ENCODE measurements around the gene ATL1. TPM values are rescaled to one million over a fixed set of nuclear protein-coding genes. Genes with fewer than 3 reads are reported as not detected.

Gene ATL1
- total RNA-seq (2021; ENCODE audit: unreplicated experiment) (1.5 TPM), Bru-seq, nascent RNA (percentile 34 among the genes with signal in this experiment), BruChase-seq, experiment 1, labeled RNA remaining after a 2-hour chase (percentile 29 among the genes with signal in this experiment), BruChase-seq, experiment 2, labeled RNA remaining after a 6-hour chase (percentile 28 among the genes with signal in this experiment)
- 3.0 TPM for polyA plus RNA-seq (2012; ENCODE audit: insufficient read length)
- long read RNA-seq, partial matches to known transcripts = 0 of 3 reads
- long read RNA-seq, other reads (novel, unspliced or antisense) = 3 of 3 reads

DNA sequence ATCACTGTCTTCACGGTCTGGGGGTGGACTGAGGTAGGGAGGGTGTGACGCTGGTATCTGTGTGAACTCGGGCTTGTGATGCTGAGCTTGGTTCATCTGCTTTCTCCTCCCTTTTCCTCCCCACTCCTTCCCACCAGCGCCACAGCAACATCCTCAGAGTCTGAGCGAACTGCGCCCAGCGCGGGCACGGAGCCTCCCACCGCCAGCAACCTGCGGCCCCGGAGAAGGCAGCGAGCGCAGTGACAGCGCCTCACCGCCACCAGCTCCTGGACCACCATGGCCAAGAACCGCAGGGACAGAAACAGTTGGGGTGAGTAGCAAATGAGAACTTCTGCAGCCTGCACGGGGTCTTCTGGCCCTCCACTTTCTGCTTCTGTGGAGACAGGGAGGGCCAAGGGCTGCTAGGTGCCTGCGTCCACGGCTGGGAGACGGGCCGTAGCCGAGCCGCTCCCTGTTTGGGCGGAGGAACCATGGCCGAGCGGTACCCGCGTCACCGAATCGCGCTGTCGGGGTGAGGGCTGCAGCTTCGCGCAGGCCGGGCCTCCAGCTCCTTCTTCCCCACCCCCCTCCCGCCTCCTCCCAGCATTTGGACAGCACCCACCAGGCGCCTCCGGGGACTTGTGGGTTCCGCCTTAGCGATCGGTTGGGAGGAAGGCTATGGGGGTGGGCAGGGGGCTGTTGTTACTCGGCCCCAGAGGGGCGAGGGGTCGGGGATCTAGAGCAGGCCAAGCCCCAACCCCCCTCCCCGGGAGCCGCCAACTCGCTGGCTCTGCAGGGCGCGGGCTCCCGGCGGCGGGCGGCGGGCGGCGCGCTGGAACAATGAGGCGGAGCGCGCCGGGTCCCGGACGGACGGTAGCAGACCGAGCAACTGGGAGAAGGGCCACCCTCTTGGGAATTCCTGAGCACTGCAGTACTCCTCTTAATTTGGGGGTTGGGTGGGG, at the start of gene ATL1:
ATL1 (plus strand) TSS at position 156 of the 941 bp plus-strand sequence; CDS start at position 277, 121 bp downstream.
- Histone ChIP-seq H3K9me3 (ENCODE audit: control insufficient read depth, insufficient read depth, low read depth, low read length) (no peaks in the 10 kb centered on the region), H3K36me3 (ENCODE audit: control insufficient read depth, insufficient read depth, low read length) (no peaks in the 10 kb centered on the region), H3K4me1 (ENCODE audit: control insufficient read depth, insufficient read depth, low read length) (no peaks in the 10 kb centered on the region), H3K27ac (ENCODE audit: low read length) (no peak within 1 kb of the TSS; the same call in 1 of the 2 replicates), H3K4me3 (ENCODE audit: low read depth in 2 of 2, low read length in 2 of 2) (peak within 1 kb of the TSS; percentile 58 to 73), H3K27me3 (ENCODE audit: control insufficient read depth, insufficient read depth, low read length) (peaks cover 16% of the 10 kb centered on the region)
- TF ChIP-seq, protein P1, sequence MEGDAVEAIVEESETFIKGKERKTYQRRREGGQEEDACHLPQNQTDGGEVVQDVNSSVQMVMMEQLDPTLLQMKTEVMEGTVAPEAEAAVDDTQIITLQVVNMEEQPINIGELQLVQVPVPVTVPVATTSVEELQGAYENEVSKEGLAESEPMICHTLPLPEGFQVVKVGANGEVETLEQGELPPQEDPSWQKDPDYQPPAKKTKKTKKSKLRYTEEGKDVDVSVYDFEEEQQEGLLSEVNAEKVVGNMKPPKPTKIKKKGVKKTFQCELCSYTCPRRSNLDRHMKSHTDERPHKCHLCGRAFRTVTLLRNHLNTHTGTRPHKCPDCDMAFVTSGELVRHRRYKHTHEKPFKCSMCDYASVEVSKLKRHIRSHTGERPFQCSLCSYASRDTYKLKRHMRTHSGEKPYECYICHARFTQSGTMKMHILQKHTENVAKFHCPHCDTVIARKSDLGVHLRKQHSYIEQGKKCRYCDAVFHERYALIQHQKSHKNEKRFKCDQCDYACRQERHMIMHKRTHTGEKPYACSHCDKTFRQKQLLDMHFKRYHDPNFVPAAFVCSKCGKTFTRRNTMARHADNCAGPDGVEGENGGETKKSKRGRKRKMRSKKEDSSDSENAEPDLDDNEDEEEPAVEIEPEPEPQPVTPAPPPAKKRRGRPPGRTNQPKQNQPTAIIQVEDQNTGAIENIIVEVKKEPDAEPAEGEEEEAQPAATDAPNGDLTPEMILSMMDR (IDR thresholded peaks at IDR 0.05) = no peak
- TF ChIP-seq, protein P2, sequence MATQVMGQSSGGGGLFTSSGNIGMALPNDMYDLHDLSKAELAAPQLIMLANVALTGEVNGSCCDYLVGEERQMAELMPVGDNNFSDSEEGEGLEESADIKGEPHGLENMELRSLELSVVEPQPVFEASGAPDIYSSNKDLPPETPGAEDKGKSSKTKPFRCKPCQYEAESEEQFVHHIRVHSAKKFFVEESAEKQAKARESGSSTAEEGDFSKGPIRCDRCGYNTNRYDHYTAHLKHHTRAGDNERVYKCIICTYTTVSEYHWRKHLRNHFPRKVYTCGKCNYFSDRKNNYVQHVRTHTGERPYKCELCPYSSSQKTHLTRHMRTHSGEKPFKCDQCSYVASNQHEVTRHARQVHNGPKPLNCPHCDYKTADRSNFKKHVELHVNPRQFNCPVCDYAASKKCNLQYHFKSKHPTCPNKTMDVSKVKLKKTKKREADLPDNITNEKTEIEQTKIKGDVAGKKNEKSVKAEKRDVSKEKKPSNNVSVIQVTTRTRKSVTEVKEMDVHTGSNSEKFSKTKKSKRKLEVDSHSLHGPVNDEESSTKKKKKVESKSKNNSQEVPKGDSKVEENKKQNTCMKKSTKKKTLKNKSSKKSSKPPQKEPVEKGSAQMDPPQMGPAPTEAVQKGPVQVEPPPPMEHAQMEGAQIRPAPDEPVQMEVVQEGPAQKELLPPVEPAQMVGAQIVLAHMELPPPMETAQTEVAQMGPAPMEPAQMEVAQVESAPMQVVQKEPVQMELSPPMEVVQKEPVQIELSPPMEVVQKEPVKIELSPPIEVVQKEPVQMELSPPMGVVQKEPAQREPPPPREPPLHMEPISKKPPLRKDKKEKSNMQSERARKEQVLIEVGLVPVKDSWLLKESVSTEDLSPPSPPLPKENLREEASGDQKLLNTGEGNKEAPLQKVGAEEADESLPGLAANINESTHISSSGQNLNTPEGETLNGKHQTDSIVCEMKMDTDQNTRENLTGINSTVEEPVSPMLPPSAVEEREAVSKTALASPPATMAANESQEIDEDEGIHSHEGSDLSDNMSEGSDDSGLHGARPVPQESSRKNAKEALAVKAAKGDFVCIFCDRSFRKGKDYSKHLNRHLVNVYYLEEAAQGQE (IDR thresholded peaks at IDR 0.05; ENCODE audit: insufficient read depth in 1 of 2, low read depth in 2 of 2, low read length in 1 of 2) = peak; percentile 84 to 85
- ChIA-PET CTCF (interaction anchor here (0.6 kb wide), 1 partner anchor 107 kb away, joined by 6 read pairs; no protein-coding TSS in a partner anchor), POLR2A (no interaction called here)
- no peak for DNase-seq (ENCODE audit: low read depth, low spot score)
- in situ Hi-C loops (cut with HindIII; ENCODE audit: low pct_unique_long_range_greater_than_20kb, low sequenced_read_pairs) = no loop called here
- intact Hi-C loops (cut with micrococcal nuclease; ENCODE audit: unreplicated experiment) = no loop called here
- no TSS peak for BruUV-seq (replicated peaks)
- ATAC-seq = peak; percentile 91

DNA sequence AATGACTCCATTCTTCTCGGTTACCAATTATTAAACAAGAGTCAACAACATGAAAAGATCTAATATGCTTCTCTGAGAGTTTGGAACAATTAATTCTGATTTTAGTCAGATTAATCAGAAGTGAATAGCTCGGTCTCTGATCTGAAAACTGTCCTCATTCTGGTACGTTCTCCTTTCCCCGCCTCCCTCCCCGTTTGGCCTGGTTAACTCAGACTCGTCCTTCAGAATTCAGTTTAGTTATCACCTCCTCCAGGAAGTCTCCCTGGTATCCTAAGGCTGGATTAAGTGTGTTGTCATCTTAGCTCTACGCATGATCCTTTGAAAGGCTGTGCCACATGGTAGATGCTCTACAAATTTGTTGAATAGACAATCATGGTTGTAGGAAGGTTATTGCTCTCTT, 49.8 kb upstream of the ATL1 start:
- no TSS peak for BruUV-seq (replicated peaks)
- Histone ChIP-seq H3K4me1 (ENCODE audit: control insufficient read depth, insufficient read depth, low read length) (peaks cover 3% of the 10 kb centered on the region; the same call in 1 of the 2 replicates), H3K4me3 (ENCODE audit: low read depth in 2 of 2, low read length in 2 of 2) (no peak overlapping the region), H3K27me3 (ENCODE audit: control insufficient read depth, insufficient read depth, low read length) (no peaks in the 10 kb centered on the region), H3K27ac (ENCODE audit: low read length) (no peak overlapping the region), H3K9me3 (ENCODE audit: control insufficient read depth, insufficient read depth, low read depth, low read length) (no peaks in the 10 kb centered on the region), H3K36me3 (ENCODE audit: control insufficient read depth, insufficient read depth, low read length) (no peaks in the 10 kb centered on the region)
- in situ Hi-C loops (cut with HindIII; ENCODE audit: low pct_unique_long_range_greater_than_20kb, low sequenced_read_pairs) = no loop called here
- TF ChIP-seq SIN3A (IDR thresholded peaks at IDR 0.05; ENCODE audit: borderline replicate concordance, insufficient read depth, low read depth, low read length) (no peak), TCF7L2 (IDR thresholded peaks at IDR 0.05; ENCODE audit: low read depth, low read length) (no peak), POLR2AphosphoS5 (IDR thresholded peaks at IDR 0.05; ENCODE audit: low read depth, low read length) (no peak)
- TF ChIP-seq, protein P2 (IDR thresholded peaks at IDR 0.05; ENCODE audit: insufficient read depth in 1 of 2, low read depth in 2 of 2, low read length in 1 of 2) = no peak
- TF ChIP-seq, protein P1 (IDR thresholded peaks at IDR 0.05) = no peak
- DNase-seq (ENCODE audit: low read depth, low spot score) = no peak
- ChIA-PET CTCF (no interaction called here), POLR2A (interaction anchor here (0.7 kb wide), 1 partner anchor 116 kb away, joined by 4 read pairs; no protein-coding TSS in a partner anchor)
- intact Hi-C loops (cut with micrococcal nuclease; ENCODE audit: unreplicated experiment) = no loop called here
- ATAC-seq = no peak

Data from Panc1 (cell line).